Right ventricle myocardium inferior (tissue), 1 donor: ENCODE measurements around the gene UBE2V1. TPM values are rescaled to one million over a fixed set of nuclear protein-coding genes. Genes with fewer than 3 reads are reported as not detected.
"Not testable (repeated sequence)": the region's sequence is repeated elsewhere in the genome, so short reads cannot be mapped to it uniquely, and the experiment has no call there.

Source experiments
- ATAC-seq: fragments of 200-7000 bp; cut with Tn5 transposase; one replicate; pipeline ENCODE4 v1.9.1; 2020; ENCODE audit warnings: mild to moderate bottlenecking, moderate library complexity
- DNase-seq: peaks from one replicate; pipeline ENCODE4 v3.0.0; 2021; ENCODE audit errors: missing footprints
- intact Hi-C: fragments of 100-400 bp; cut with DNase I; formaldehyde crosslinking; loops from one replicate; pipeline ENCODE4 v1.11.0; 2022
- total RNA-seq: library from RNA; stranded (reverse); fragmentation: NEBNext Ultra II Directional; extraction: Animal tissue kit (Norgen Biotek cat#: 25700); gene quantifications from one replicate; pipeline ENCODE4 v1.2.1, GENCODE V29; 2021
- donor health status: DM: no; HTN: yes; CAD: no; lungs with severe emphysema.

Gene UBE2V1
- total RNA-seq, 1 donor from 2014 or later = 74.3 TPM

GRCh38 chr20:50120935-50121693, 8.2 kb upstream of the UBE2V1 start:
- intact Hi-C loops = loop anchor here (1.0 kb wide), 1 partner anchor 48 kb away; no protein-coding TSS in a partner anchor
- ATAC-seq = peak; percentile 70
- no peak for DNase-seq

GRCh38 chr20:50118203-50118602, 5.3 kb upstream of the UBE2V1 start:
- no peak for DNase-seq
- no peak for ATAC-seq
- intact Hi-C loops = loop anchor here (10.0 kb wide), 1 partner anchor 617 kb away; the partner anchor contains the start of gene PARD6B

- DNase-seq (no peak), ATAC-seq (no peak)
- intact Hi-C loops = loop anchor here (10.0 kb wide), 1 partner anchor 618 kb away; the partner anchor contains the start of gene PARD6B
Observed at GRCh38 chr20:50116368-50116999, 3.5 kb upstream of the UBE2V1 start.

- intact Hi-C loops = loop anchor here (10.0 kb wide), 1 partner anchor 619 kb away; the partner anchor contains the start of gene PARD6B
- DNase-seq = peak; percentile 99
- peak; percentile 92 for ATAC-seq
Observed at GRCh38 chr20:50115591-50116367, 2.8 kb upstream of the UBE2V1 start.

- intact Hi-C loops = loop anchor here (10.0 kb wide), 1 partner anchor 620 kb away; the partner anchor contains the start of gene PARD6B
- DNase-seq (no peak), ATAC-seq (no peak)
Observed at GRCh38 chr20:50115041-50115512, 2.1 kb upstream of the UBE2V1 start.

- no peak for ATAC-seq
- intact Hi-C loops = loop anchor here (10.0 kb wide), 1 partner anchor 621 kb away; the partner anchor contains the start of gene PARD6B
- DNase-seq = no peak
Observed at GRCh38 chr20:50113420-50114224, 672 bp upstream of the UBE2V1 start.

GRCh38 chr20:50111829-50112495, 988 bp downstream of the UBE2V1 start:
- no peak for ATAC-seq
- intact Hi-C loops = loop anchor here (10.0 kb wide), 1 partner anchor 623 kb away; the partner anchor contains the start of gene PARD6B
- no peak for DNase-seq

GRCh38 chr20:50111120-50111828, 1.7 kb downstream of the UBE2V1 start:
- DNase-seq (no peak), ATAC-seq (no peak)
- intact Hi-C loops = loop anchor here (10.0 kb wide), 1 partner anchor 624 kb away; the partner anchor contains the start of gene PARD6B

GRCh38 chr20:50110141-50111047, 2.6 kb downstream of the UBE2V1 start:
- intact Hi-C loops = loop anchor here (10.0 kb wide), 1 partner anchor 624 kb away; the partner anchor contains the start of gene PARD6B
- no peak for DNase-seq
- no peak for ATAC-seq

- intact Hi-C loops = no loop called here
- no peak for ATAC-seq
- no peak for DNase-seq
Observed at GRCh38 chr20:50108556-50109235, 4.3 kb downstream of the UBE2V1 start.

GRCh38 chr20:50107796-50108331, 5.1 kb downstream of the UBE2V1 start:
- intact Hi-C loops = no loop called here

GRCh38 chr20:50107086-50107660, 5.8 kb downstream of the UBE2V1 start:
- no peak for ATAC-seq
- intact Hi-C loops = no loop called here

More at GRCh38 chr20:50107796-50108331, 5.1 kb downstream of the UBE2V1 start:
- DNase-seq (no peak), ATAC-seq (no peak)

GRCh38 chr20:50106669-50107068, 6.3 kb downstream of the UBE2V1 start:
- ATAC-seq, DNase-seq, intact Hi-C loops: not testable (repeated sequence)

More at GRCh38 chr20:50107086-50107660, 5.8 kb downstream of the UBE2V1 start:
- DNase-seq = no peak

- ATAC-seq, intact Hi-C loops: not testable (repeated sequence)
Observed at GRCh38 chr20:50103464-50104107, 9.4 kb downstream of the UBE2V1 start.

More at GRCh38 chr20:50103464-50104107, 9.4 kb downstream of the UBE2V1 start:
- not testable (repeated sequence) for DNase-seq
